Progenitor cell of endocrine pancreas (in vitro differentiated cells): ENCODE data around the gene RAB3IP. TPM values are rescaled to one million over a fixed set of nuclear protein-coding genes. Genes with fewer than 3 reads are reported as not detected.

Experiments
- DNase-seq: peaks from one replicate; pipeline ENCODE4 v3.0.0; 2021; ENCODE audit warnings: low spot score; ENCODE audit not compliant: unreplicated experiment
- H3K27ac Mint-ChIP-seq: 2 replicates; pipeline ENCODE4 v1.8.0; 2021; ENCODE audit warnings: mild to moderate bottlenecking, moderate library complexity, mixed read lengths
- H3K27me3 Mint-ChIP-seq: 2 replicates; pipeline ENCODE4 v1.8.0; 2021; ENCODE audit warnings: mixed read lengths
- H3K36me3 Mint-ChIP-seq: 2 replicates; pipeline ENCODE4 v1.8.0; 2022; ENCODE audit warnings: mixed read lengths; ENCODE audit not compliant: insufficient read depth
- H3K4me1 Mint-ChIP-seq: 2 replicates; pipeline ENCODE4 v1.8.0; 2021; ENCODE audit warnings: low read depth, mixed read lengths
- H3K4me3 Mint-ChIP-seq: 2 replicates; pipeline ENCODE4 v1.8.0; 2021; ENCODE audit warnings: low read depth, mild to moderate bottlenecking, moderate library complexity, mixed read lengths
- H3K9me3 Mint-ChIP-seq: 2 replicates; pipeline ENCODE4 v1.8.0; 2021; ENCODE audit warnings: low read depth, mixed read lengths
- CTCF ChIP-seq: fragments of 200-600 bp; sonication (generic); IDR thresholded peaks from one replicate; pipeline ENCODE4 v1.5.0; 2021; ENCODE audit warnings: antibody characterized with exemption, mild to moderate bottlenecking; ENCODE audit not compliant: unreplicated experiment
- total RNA-seq: library from RNA; stranded (reverse); gene quantifications from 2 replicates; pipeline ENCODE4 v1.2.1, GENCODE V29; 2021

RAB3IP gene
- total RNA-seq, 1 donor from 2014 or later, result 85.6 TPM

DNA sequence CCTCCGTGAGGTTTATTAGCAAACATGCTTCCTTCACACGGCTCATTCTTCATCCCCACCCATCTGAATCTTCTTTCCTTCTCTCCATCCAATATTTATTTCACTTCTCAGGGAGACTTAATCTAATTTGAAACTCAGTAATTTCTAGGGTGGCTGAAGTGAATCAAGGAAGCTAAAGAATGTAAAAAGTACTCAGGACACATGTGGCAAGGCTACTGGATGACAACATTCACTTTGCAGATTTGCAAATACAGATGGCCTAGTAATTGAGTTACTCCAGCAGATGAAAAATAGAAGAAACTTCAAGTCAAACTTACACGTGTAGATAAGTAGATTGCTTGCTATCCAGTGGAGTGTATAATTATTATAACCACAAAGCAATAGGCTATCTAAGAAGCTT lies 24.1 kb upstream of the RAB3IP start:
- Mint-ChIP-seq H3K4me1 (no peaks in the 10 kb centered on the region), H3K9me3 (no peaks in the 10 kb centered on the region), H3K27ac (no peak overlapping the region), H3K36me3 (no peaks in the 10 kb centered on the region), H3K27me3 (no peaks in the 10 kb centered on the region), H3K4me3 (no peak overlapping the region)
- DNase-seq, result no peak
- TF ChIP-seq CTCF, result no peak

DNA sequence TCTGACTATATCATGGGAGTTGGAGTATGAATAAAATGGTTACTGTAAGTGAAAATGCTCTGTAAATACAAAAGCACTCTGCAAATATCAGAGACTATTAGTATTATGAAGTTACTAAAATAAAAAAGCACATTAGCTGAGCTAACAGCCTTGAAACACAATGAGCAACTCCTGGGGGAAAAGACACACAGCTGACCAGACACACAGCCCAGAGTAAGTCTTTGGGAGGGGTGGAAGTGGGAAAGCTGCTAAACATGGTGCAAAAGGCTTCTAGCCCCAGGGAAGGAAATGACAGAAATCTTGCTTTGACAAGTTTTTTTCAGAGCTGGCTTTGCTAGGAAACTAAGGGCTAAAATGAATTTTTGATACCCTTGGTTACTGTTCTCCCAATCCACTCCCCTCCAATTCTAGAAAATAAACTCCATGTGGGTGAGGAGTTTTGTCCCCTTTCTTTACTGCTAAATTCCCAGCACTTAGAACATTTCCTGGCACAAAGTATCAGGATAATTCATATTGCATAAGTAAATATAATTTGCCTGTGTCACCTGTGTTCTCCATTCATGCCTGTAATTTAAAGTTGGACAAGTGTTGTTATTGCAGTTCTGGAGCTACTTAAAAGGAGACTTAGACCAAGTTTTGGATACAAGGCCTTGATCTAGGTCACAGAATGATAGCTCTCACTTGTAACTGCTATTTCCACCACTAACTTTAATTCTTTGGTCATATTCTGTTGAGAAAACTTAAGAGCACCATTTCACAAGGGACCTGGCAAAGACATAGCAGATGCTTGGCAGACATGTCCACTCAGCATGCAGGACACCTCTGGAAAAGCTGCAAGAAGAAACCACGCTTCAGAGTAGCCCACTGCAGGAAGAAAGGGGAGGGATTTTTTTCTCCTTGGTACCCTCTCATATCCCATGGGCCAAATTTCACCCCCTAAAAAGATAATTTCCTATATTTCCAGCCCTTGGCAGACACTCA lies 19.0 kb upstream of the RAB3IP start:
- Mint-ChIP-seq H3K36me3 (no peaks in the 10 kb centered on the region), H3K27ac (no peak overlapping the region), H3K4me3 (no peak overlapping the region), H3K4me1 (peaks cover 17% of the 10 kb centered on the region), H3K9me3 (peaks cover 9% of the 10 kb centered on the region), H3K27me3 (peaks cover 3% of the 10 kb centered on the region)
- no peak for TF ChIP-seq CTCF
- DNase-seq, result no peak

- H3K27ac Mint-ChIP-seq, result peak overlapping the region; percentile 56
- TF ChIP-seq CTCF, result no peak
- no peaks in the 10 kb centered on the region for H3K36me3 Mint-ChIP-seq
- peaks cover 17% of the 10 kb centered on the region for H3K4me1 Mint-ChIP-seq
- H3K4me3 Mint-ChIP-seq, result peak overlapping the region; percentile 33
- peaks cover 11% of the 10 kb centered on the region for H3K9me3 Mint-ChIP-seq
- no peak for DNase-seq
- H3K27me3 Mint-ChIP-seq, result peaks cover 3% of the 10 kb centered on the region
Observed at GRCh38 chr12:69720750-69721149, 17.9 kb upstream of the RAB3IP start.

GRCh38 chr12:69726922-69727321 lies 11.7 kb upstream of the RAB3IP start:
- no peak overlapping the region for H3K4me3 Mint-ChIP-seq
- no peak for DNase-seq
- H3K4me1 Mint-ChIP-seq, result no peaks in the 10 kb centered on the region
- H3K36me3 Mint-ChIP-seq, result no peaks in the 10 kb centered on the region
- H3K27ac Mint-ChIP-seq, result no peak overlapping the region
- H3K27me3 Mint-ChIP-seq, result peaks cover 3% of the 10 kb centered on the region
- no peak for TF ChIP-seq CTCF
- H3K9me3 Mint-ChIP-seq, result peaks cover 11% of the 10 kb centered on the region

DNA sequence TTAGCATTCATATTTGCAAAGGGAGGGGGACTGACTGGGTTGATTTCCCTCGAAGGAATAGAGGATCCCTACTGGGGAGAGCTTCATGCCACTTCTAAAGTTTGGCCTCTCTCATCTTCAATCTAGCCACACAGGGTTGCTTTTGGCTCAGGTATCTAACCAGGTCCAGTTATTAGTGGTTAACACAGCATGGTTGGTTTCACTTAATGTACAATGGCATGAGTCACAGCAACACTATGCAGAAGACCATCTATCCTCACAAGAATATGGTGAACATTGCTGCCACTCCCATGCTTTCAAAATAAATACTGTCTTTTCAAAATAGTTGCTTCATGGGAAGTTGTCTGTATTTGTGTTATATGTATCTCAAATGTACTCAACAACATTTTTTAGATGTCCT lies 6.6 kb upstream of the RAB3IP start:
- peaks cover 10% of the 10 kb centered on the region for H3K27me3 Mint-ChIP-seq
- H3K27ac Mint-ChIP-seq, result no peak overlapping the region
- no peaks in the 10 kb centered on the region for H3K9me3 Mint-ChIP-seq
- no peak for TF ChIP-seq CTCF
- no peak overlapping the region for H3K4me3 Mint-ChIP-seq
- H3K36me3 Mint-ChIP-seq, result no peaks in the 10 kb centered on the region
- no peak for DNase-seq
- no peaks in the 10 kb centered on the region for H3K4me1 Mint-ChIP-seq
